Renal cortical epithelial cell (primary cell): ENCODE data around the gene CTNNA2. TPM values are rescaled to one million over a fixed set of nuclear protein-coding genes. Genes with fewer than 3 reads are reported as not detected.

ENCODE experiments used
- DNase-seq: peaks from one replicate; pipeline ENCODE4 v3.0.0-alpha.2; 2011; ENCODE audit warnings: low read depth
- total RNA-seq: library from RNA; depleted of rRNA; stranded (reverse); fragments of >200 nt; gene quantifications from 2 replicates; pipeline ENCODE4 v1.2.3, GENCODE V29; 2014

The CTNNA2 gene
- total RNA-seq, 1 donor from 2014 or later = 0.35 TPM

- no peak for DNase-seq
These were observed 345.0 kb downstream of the CTNNA2 start for GRCh38 chr2:79857888-79858287.

DNA sequence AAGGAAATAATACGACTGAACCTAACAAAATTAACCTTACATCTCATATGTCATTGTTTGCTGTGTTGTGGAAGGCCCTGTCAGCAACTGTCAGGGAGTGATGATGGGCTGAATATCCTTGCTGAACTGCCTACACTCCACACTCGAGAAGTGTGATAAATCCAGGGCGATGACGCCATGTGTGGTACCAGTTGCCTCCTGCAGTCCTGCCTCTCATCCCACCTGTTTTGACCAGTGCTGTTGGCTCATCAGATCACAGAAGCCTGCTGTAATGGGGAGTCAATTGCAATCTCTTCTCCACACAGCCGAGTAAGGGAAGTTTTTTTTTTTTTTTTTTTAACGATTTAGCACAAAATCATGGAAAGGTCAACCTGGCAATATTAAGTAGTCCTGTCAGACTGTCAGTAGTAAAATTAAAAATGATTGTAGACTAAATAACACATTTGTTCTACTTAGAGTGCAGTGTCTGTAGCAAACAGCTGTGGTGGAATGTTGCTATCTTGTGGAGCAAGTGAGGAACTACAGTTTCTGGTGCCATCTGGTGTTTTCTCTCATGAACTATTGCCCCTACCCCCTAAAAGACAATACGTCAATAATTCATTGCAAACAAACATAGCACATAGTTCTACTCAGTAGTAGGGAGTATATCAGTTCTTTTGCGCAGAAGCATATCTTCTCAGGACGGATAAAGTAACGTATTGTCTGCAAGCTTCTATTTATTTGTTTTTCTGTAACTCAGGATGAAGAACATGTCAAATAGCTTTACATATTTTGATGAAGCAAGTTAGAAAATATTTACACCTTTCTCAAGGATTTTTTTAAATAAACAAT lies 347.6 kb downstream of the CTNNA2 start:
- peak; percentile 25 for DNase-seq

DNA sequence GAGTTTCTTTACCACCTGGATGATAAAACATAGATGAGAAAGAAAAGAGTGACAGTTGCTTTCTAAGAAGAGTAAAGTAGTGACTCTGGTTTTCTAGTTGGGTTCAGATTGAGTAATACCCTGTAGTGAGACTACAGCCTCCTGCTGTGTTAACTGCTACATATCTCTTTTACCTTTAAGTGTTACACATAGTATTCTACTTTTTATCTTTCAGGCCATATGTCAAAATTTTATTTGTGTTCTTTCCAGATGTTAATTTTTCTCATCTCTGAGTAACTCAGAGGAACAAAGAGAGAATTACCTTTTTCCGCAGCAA lies 348.2 kb downstream of the CTNNA2 start:
- DNase-seq = no peak

- DNase-seq = no peak
These were observed 349.9 kb downstream of the CTNNA2 start for GRCh38 chr2:79862756-79863155.

DNA sequence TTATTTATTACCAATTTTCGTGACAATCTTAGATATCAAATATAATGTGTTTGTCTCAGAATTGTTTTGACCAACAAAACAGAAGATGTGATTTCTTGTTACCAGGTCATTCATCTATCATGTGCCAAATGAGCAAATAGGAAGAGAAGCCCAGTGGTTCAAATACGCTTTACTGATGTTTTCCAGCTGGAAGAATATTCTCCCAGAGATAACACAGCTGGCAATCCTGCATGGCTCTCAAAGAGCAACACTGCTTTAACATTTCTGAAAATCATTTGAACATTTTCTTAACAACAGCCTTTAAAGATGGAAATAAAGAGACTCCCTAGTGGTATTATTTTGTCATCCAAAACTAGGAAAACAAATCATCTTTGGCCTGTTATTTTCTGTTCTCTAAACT lies 359.8 kb downstream of the CTNNA2 start:
- no peak for DNase-seq

DNA sequence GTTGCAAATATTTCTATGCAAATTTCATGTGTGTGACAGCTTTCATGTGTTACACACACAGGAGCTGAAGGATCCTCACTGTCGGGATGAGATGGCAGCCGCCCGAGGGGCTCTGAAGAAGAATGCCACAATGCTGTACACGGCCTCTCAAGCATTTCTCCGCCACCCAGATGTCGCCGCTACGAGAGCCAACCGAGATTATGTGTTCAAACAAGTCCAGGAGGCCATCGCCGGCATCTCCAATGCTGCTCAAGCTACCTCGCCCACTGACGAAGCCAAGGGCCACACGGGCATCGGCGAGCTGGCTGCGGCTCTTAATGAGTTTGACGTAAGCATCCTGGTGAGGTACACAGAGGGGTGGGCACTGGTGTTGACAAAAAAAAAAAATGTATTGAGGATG lies 361.2 kb downstream of the CTNNA2 start:
- DNase-seq = no peak

DNA sequence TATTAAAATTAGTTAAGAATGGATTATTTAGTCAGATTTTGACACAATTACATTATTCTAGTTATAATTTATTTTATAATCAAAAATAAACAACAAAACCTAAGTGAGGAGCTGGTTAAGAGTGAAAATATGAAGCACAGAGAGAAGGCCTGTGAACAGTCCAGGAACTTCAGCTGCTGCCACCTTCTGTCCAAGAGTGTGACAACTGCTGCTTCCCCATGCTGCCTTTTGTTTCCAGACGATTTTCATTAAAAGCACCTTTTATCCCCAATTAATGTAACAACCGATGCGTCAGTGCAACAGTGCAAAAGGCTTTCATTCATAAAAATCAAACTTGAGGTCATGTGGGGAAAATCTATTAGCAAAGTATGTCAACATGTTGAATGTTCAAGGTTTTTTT lies 363.6 kb downstream of the CTNNA2 start:
- DNase-seq = peak; percentile 6

- no peak for DNase-seq
These were observed 369.7 kb downstream of the CTNNA2 start for GRCh38 chr2:79882548-79882947.

DNA sequence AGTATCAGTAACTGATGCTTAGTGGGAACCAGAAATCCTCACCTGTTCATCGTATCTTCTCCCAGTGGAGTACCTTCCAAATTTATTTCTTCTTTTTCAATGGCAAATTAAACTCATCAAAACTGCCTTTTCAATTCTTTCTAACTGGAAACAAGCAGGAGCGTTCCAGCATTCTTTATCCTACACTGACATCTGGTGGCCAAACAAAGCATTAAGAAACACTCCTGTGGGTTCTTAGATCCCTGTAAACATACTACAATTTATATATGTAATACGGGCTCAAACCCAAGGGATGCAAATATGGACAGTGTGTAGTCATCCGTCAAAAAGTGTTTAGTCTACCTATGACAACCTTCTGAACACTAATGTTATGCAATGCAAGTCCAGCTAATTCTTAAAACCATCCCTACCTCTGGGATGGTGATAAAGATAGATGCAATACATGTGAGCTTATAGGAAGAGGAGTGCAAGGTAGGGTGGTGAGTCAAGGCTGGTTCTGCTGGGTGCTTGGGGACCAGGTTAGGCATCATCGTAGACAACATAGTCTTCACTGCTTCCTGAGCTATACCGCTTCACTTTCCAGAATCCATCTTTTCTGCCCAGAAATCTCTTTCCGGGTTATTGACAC lies 375.0 kb downstream of the CTNNA2 start:
- peak; percentile 58 for DNase-seq

- DNase-seq = no peak
These were observed 379.3 kb downstream of the CTNNA2 start for GRCh38 chr2:79892123-79892522.

DNA sequence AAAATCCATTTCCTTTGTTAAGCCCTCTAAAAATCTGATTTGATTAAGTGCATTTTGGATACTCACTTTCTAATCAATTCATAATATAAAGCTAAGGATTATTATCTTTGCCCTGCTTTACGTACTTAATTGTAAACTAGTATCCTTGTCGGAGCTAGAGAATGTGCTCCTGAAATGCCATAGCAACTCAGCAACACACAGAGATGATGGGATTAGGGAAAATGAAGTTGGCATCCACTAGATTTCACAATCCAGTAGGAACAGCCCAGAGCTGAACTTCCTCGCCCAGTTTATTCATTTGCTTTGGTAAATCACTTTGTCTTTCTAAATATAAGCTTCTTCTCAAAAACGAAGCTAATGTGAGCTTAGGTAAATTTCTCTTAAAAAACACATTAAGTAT lies 386.3 kb downstream of the CTNNA2 start:
- no peak for DNase-seq

- peak; percentile 2 for DNase-seq
These were observed 388.3 kb downstream of the CTNNA2 start for GRCh38 chr2:79901161-79901560.

DNA sequence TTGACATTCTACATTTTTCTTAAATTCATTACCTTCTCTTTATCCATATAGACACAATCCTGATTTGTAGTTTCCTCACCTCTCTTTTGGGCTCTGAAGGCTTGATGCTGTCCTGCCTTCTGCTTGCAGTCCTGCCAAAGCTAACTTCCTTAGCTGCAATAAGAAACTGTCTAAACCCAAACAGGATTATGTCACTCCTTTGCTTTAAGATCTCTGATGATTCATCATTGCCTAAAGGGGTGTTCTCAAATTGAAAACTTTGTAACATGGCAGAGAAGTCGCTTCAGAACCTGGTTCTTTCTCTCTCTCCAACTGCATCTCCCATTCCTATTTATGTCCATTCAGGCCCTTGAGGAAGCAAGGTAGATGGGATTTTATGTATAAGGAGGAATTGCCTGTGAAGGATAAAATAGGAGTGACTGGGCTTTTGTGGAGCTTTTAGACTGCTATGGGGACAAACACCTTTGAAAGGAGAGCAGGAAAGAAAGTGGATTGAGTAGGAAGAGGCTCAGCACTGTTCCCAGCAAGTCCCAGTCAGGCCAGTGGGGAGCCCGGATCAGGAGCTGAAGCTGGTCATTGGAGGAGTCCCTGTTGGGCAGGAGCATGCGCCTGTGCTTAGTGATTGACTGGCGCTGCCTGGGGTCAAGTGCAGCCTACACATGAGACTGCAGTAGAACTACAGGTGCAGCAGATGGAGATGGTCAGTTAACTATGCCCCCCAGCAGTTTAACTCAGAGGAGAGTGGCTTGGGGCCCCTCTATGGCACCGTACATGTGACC lies 390.6 kb downstream of the CTNNA2 start:
- peak; percentile 42 for DNase-seq

- DNase-seq = no peak
These were observed 393.5 kb downstream of the CTNNA2 start for GRCh38 chr2:79906139-79906890.

- no peak for DNase-seq
These were observed 396.7 kb downstream of the CTNNA2 start for GRCh38 chr2:79909521-79909920.

GRCh38 chr2:79910643-79911042 lies 397.8 kb downstream of the CTNNA2 start:
- DNase-seq = no peak

DNA sequence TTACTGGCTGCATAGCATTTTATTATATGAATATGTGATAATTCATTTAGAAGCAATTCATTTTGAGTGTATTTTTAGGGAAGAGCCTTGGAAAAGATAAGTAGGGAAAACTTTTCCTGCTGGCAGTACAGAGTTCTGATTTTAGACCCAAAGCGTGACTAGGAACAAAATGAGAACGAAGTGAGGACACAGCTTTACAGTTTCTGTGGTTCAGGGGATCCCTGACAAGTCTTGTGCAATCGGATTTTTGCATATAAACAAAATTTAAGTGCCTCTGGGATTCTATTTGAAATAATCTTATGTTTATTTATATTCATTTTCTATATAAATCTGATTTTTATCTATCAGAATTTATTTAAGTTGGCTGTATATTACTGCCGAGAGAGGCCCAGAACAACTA lies 402.6 kb downstream of the CTNNA2 start:
- no peak for DNase-seq

- DNase-seq = no peak
These were observed 403.4 kb downstream of the CTNNA2 start for GRCh38 chr2:79916285-79916684.

DNA sequence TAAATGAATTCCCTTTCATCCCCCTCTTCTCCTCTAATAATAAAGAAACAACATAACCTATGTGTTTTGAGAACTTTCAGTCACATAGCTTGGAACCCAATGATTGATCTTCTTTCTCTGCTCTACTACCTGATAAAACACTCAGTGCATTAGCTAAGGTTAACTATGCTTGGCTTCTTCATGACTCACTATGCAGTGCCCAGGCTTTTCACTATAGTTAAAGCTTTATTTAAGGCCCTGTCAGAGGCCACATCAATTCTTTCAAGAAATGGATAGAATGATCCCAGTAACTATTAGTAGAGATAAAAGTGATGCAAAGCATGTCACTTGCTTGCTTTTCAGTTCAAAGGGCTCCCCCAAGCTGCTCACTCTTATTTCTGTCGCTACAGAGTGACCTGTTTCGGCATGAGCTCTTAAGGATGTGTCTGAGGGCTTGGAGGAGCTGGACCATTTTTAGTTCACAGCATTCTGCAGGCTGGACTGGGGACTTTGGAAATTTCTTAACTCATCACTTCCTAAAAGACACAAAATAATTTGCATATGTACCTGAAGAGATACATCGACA lies 407.7 kb downstream of the CTNNA2 start:
- no peak for DNase-seq

GRCh38 chr2:79929624-79930023 lies 416.8 kb downstream of the CTNNA2 start:
- DNase-seq = no peak

GRCh38 chr2:79935046-79935732 lies 422.3 kb downstream of the CTNNA2 start:
- no peak for DNase-seq
